GM12873 (cell line): Measurements from ENCODE around the gene WRAP73.

Source experiments
- CTCF ChIP-seq: IDR thresholded peaks from 2 replicates; pipeline ENCODE4 v1.5.1; 2012; ENCODE audit warnings: low read depth, mild to moderate bottlenecking, moderate library complexity, low read length, control low read depth; ENCODE audit not compliant: insufficient read depth; ENCODE audit errors: missing control alignments

The WRAP73 gene

GRCh38 chr1:3663999-3664699, 14.2 kb upstream of the WRAP73 start:
- no peak for TF ChIP-seq CTCF

- no peak for TF ChIP-seq CTCF
Observed at GRCh38 chr1:3662080-3662671, 12.3 kb upstream of the WRAP73 start.

- TF ChIP-seq CTCF, result no peak
Observed at GRCh38 chr1:3661631-3662030, 11.7 kb upstream of the WRAP73 start.

GRCh38 chr1:3660704-3661103, 10.8 kb upstream of the WRAP73 start:
- no peak for TF ChIP-seq CTCF

- no peak for TF ChIP-seq CTCF
Observed at GRCh38 chr1:3659093-3659492, 9.2 kb upstream of the WRAP73 start.

GRCh38 chr1:3658231-3658615, 8.3 kb upstream of the WRAP73 start:
- no peak for TF ChIP-seq CTCF

- no peak for TF ChIP-seq CTCF
Observed at GRCh38 chr1:3657578-3658230, 7.8 kb upstream of the WRAP73 start.
